ENCODE measurements around the gene PASK.

- TF ChIP-seq E2F3 (CRISPR knock-in tag; IDR thresholded peaks at IDR 0.05) (no peak), ZNF583 (CRISPR knock-in tag; IDR thresholded peaks at IDR 0.05) (no peak), HEY1 (CRISPR knock-in tag; IDR thresholded peaks at IDR 0.05; ENCODE audit: borderline replicate concordance) (no peak), ESRRA (IDR thresholded peaks at IDR 0.05; ENCODE audit: borderline replicate concordance, low read depth) (no peak), SP2 (IDR thresholded peaks at IDR 0.05; ENCODE audit: extremely low read depth, low read depth, low read length, poor library complexity, severe bottlenecking) (no peak), PATZ1 (CRISPR knock-in tag; IDR thresholded peaks at IDR 0.05; ENCODE audit: borderline replicate concordance) (no peak), ZNF384 (IDR thresholded peaks at IDR 0.05; ENCODE audit: low read depth, low read length) (no peak), CTCF (IDR thresholded peaks at IDR 0.05 in 2 of 3, conservative IDR thresholded peaks at IDR 0.05 in 1 of 3; ENCODE audit: insufficient read depth in 2 of 3, low read depth in 1 of 3, low read length in 3 of 3) (no peak), EGR1 (conservative IDR thresholded peaks at IDR 0.05) (no peak)
Observed at GRCh38 chr2:241183221-241183620, 33.9 kb upstream of the PASK start.
